Neural cell (in vitro differentiated cells): Measurements from ENCODE around the gene SGO2.

Source experiments
- CTCF ChIP-seq: fragments of 450-650 bp; IDR thresholded peaks from 2 replicates; pipeline ENCODE4 v1.5.1; 2014; ENCODE audit warnings: antibody characterized with exemption, mild to moderate bottlenecking, moderate library complexity; ENCODE audit not compliant: poor library complexity, severe bottlenecking
- EP300 ChIP-seq: fragments of 450-650 bp; conservative IDR thresholded peaks from 2 replicates; pipeline ENCODE4 v1.6.1; 2014; ENCODE audit warnings: antibody characterized with exemption, mild to moderate bottlenecking, moderate library complexity; ENCODE audit not compliant: poor library complexity, severe bottlenecking
- EZH2 ChIP-seq: fragments of 200-600, 300-800 bp; shearing (Covaris generic), sonication (generic); IDR thresholded peaks from 2 replicates; pipeline ENCODE4 v1.6.1; 2014; ENCODE audit warnings: antibody characterized with exemption, low read length, borderline replicate concordance, mild to moderate bottlenecking; ENCODE audit not compliant: insufficient read depth, poor library complexity, severe bottlenecking
- POLR2AphosphoS5 ChIP-seq: IDR thresholded peaks from 2 replicates; pipeline ENCODE4 v1.6.1; 2012
- RAD21 ChIP-seq: fragments of 450-650 bp; conservative IDR thresholded peaks from 2 replicates; pipeline ENCODE4 v1.6.1; 2014; ENCODE audit warnings: antibody characterized with exemption, mild to moderate bottlenecking, moderate library complexity
- TAF1 ChIP-seq: IDR thresholded peaks from 2 replicates; pipeline ENCODE4 v1.6.1; 2012; ENCODE audit warnings: low read depth

GRCh38 chr2:200585730-200586643 is 60.0 kb downstream of the SGO2 start, which contains the start of gene AOX1:
- TF ChIP-seq POLR2AphosphoS5 (no peak), EZH2 (no peak), CTCF (peak; percentile 36), TAF1 (no peak), EP300 (no peak), RAD21 (no peak)
